ENCODE data around the gene CMC2. TPM values are rescaled to one million over a fixed set of nuclear protein-coding genes. Genes with fewer than 3 reads are reported as not detected.

Gene CMC2
- total RNA-seq, 1 donor from 2014 or later: 24.5 TPM

Other genes with a start within 250 kb of the CMC2 start
- 1.6 TPM for gene CDYL2, start 202.3 kb downstream of the CMC2 start, total RNA-seq
- 13.0 TPM for gene CENPN, start 329 bp upstream of the CMC2 start, total RNA-seq
- 19.8 TPM for gene ATMIN, start 29.0 kb upstream of the CMC2 start, total RNA-seq
- gene C16orf46, start 70.4 kb upstream of the CMC2 start, total RNA-seq: not detected
- gene GCSH, start 89.5 kb upstream of the CMC2 start, total RNA-seq: 19.8 TPM
- gene BCO1, start 231.8 kb upstream of the CMC2 start, total RNA-seq: not detected